Muscle of back (tissue), 13 donors: ENCODE data around the gene CTSF. TPM values are rescaled to one million over a fixed set of nuclear protein-coding genes. Genes with fewer than 3 reads are reported as not detected.
"Not testable (repeated sequence)": the region's sequence is repeated elsewhere in the genome, so short reads cannot be mapped to it uniquely, and the experiment has no call there.

ENCODE experiments used
- DNase-seq, 3 donors: peaks; one replicate each; pipeline versions ENCODE4 v3.0.0 to v3.0.0-alpha.2; 2013
- long read RNA-seq, 9 donors: transcript quantifications; one replicate each; lab custom pipeline, GENCODE V29; 2026
- polyA plus RNA-seq, 10 donors: library from polyadenylated mRNA; unstranded; fragments of 120-200 nt; gene quantifications; one replicate each; pipeline ENCODE4 v1.2.1, GENCODE V29; 2013; ENCODE audit not compliant: insufficient read length in 10 of 10

The CTSF gene
- polyA plus RNA-seq: 10 to 100 TPM; 21.3 to 39.9 (median 27.2) TPM
- long read RNA-seq, donor 1, transcript CTSF-201 (13 exons, 2,035 nt): major isoform, 9 of 20 reads
- long read RNA-seq, donor 1, partial matches to known transcripts: 11 of 20 reads
- long read RNA-seq, donor 1, other reads (novel, unspliced or antisense): 0 of 20 reads
- long read RNA-seq, donor 2, transcript CTSF-201 (13 exons, 2,035 nt): major isoform, 7 of 8 reads
- long read RNA-seq, donor 2, partial matches to known transcripts: 0 of 8 reads
- long read RNA-seq, donor 2, other reads (novel, unspliced or antisense): 0 of 8 reads
- long read RNA-seq, donor 3: 0 reads
- long read RNA-seq, donor 4, partial matches to known transcripts: 0 of 4 reads
- long read RNA-seq, donor 4, other reads (novel, unspliced or antisense): 0 of 4 reads
- long read RNA-seq, donor 5, transcript CTSF-201 (13 exons, 2,035 nt): major isoform, 14 of 14 reads
- long read RNA-seq, donor 5, partial matches to known transcripts: 0 of 14 reads
- long read RNA-seq, donor 5, other reads (novel, unspliced or antisense): 0 of 14 reads
- long read RNA-seq, donor 6, transcript CTSF-201 (13 exons, 2,035 nt): major isoform, 8 of 15 reads
- long read RNA-seq, donor 6, partial matches to known transcripts: 7 of 15 reads
- long read RNA-seq, donor 6, other reads (novel, unspliced or antisense): 0 of 15 reads
- long read RNA-seq, donor 7, partial matches to known transcripts: 7 of 11 reads
- long read RNA-seq, donor 7, other reads (novel, unspliced or antisense): 0 of 11 reads
- long read RNA-seq, donor 8, transcript CTSF-201 (13 exons, 2,035 nt): major isoform, 5 of 5 reads
- long read RNA-seq, donor 8, partial matches to known transcripts: 0 of 5 reads
- long read RNA-seq, donor 8, other reads (novel, unspliced or antisense): 0 of 5 reads
- long read RNA-seq, donor 9, partial matches to known transcripts: 0 of 2 reads
- long read RNA-seq, donor 9, other reads (novel, unspliced or antisense): 0 of 2 reads

DNA sequence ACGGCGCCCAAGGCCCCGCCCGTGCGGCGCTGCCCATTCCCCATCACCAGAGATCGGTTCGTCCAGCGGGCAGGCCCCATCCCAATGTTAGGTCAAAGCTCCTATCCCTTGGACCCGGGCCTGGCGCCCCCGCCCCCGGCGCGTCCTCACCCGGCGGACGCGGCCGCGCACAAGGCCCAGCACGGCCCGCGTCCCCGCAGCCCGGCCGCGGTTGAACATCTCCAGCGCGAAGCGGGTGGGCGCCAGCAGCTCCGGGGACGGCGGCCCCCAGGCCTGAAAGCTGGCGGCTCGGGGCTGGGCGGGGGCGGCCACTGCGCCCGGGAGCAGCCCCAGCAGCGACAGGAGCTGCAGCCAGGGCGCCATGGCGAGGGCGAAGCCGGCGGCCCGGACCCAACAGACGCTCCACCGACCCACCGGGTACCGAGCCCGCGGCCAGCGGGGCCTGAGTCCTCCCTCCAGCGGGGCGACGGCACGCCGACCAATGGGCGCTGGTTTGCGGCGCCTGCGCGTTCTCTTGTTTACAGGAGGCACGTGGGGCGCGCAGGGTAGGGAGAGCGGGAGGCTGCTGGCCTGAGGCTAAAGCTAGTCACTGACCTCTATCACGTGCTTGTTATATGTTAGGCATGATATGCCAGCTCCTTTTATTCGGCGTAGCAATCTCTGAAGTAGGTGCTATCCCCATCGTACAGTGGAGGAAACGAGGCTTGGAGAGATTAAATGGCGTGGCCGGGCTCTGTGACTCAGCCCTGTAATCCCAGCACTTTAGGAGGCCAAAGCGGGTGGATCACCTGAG, at the start of gene CTSF:
Gene CTSF (minus strand): TSS at position 483 of the 793 bp plus-strand sequence. CDS start 120 bp downstream, at position 363.
- peak; percentile 64 to 90 (median 80) for DNase-seq

DNA sequence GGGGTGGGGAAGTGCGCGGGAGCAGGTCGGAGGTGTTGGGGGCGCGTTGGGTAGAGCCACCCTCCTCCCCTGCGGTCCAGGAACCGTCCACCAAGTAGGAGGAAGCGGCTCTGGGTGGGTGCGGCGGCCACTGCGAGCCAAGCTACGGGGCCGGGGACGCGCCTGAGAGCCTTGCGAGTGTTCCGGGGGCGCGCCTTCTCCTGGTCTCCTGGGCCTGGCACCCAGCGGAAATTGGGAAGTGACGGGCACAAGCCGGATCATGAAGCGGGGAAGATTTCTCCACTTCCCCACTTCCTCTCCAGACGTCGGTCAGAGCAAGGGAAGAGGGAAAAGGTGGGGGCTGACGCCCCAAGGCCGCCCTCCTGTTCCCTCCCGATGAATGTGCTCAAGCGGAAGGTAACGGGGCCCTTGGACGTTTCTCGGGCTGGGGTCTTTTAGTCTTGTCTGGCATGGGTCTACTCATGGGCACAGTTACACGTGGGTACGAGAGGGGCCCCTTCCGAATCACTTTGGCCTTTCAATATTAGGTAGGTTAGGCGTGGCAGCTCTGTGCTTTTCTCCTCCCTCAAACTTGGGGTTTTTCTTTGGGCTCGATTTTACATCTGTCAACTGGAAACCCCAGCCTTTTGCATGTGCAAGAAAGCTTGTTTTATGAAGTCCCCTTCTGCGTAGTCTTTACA, 48.9 kb upstream of the CTSF start:
- DNase-seq: no peak

DNA sequence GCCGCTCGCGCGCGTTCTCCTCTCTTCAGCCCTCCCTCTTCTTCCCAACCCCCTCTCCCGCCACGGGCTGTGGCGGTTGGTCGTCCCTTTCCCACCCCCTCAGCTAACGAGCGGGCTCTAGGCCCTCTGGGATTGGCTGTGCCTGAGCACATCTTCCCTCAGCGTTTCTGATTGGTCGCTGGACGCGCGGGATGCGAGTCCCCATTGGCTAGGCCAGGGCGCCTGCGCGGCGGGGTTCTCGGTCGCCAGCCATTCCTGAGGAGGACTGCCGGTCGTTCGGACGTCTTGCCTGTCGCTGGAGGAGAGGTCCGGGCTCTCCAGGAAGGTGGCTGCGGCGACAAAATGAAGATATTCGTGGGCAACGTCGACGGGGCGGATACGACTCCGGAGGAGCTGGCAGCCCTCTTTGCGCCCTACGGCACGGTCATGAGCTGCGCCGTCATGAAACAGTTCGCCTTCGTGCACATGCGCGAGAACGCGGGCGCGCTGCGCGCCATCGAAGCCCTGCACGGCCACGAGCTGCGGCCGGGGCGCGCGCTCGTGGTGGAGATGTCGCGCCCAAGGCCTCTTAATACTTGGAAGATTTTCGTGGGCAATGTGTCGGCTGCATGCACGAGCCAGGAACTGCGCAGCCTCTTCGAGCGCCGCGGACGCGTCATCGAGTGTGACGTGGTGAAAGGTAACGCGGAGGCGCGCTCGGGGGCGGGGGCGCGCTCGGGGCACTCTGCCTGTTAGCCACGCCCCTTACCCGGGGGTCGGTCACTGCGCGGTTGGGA, 48.2 kb upstream of the CTSF start, which contains the start of gene RBM14:
Gene RBM14 (plus strand): TSS at position 252 of the 776 bp plus-strand sequence. CDS start 91 bp downstream, at position 343.
- peak; percentile 99 to 100 (median 100) for DNase-seq

DNA sequence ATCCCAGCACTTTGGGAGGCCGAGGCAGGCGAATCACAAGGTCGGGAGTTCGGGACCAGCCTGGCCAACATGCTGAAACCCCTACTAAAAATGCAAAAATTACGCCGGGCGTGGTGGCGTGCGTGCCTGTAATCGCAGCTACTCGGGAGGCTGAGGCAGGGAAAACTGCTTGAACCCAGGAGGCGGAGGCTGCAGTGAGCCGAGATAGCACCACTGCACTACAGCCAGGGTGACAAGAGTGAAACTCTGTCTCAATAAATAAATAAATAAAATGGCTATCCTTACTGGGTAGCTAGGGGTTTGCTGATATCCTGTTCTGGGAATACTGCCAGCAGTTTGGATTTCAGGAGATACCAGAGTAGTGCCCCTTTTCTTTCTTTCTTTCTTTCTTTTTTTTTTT, 45.7 kb upstream of the CTSF start:
- DNase-seq: no peak

DNA sequence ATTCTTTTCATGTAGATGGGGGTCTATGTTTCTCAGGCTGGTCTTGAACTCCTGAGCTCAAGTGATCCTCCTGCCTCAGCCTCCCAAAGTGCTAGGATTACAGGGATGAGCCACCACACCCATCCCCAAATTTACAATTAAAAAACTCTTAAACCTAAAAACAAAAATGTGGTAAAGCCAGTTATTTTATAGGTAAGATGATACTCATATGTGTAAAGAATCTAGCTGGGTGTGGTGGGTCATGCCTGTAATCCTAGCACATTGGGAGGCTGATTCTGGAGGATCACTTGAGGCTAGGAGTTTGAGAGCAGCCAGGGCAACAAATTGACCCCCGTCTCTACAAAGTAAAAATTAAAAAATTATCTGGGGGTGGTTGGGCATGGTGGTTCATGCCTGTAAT, 44.1 kb upstream of the CTSF start:
- no peak for DNase-seq

DNA sequence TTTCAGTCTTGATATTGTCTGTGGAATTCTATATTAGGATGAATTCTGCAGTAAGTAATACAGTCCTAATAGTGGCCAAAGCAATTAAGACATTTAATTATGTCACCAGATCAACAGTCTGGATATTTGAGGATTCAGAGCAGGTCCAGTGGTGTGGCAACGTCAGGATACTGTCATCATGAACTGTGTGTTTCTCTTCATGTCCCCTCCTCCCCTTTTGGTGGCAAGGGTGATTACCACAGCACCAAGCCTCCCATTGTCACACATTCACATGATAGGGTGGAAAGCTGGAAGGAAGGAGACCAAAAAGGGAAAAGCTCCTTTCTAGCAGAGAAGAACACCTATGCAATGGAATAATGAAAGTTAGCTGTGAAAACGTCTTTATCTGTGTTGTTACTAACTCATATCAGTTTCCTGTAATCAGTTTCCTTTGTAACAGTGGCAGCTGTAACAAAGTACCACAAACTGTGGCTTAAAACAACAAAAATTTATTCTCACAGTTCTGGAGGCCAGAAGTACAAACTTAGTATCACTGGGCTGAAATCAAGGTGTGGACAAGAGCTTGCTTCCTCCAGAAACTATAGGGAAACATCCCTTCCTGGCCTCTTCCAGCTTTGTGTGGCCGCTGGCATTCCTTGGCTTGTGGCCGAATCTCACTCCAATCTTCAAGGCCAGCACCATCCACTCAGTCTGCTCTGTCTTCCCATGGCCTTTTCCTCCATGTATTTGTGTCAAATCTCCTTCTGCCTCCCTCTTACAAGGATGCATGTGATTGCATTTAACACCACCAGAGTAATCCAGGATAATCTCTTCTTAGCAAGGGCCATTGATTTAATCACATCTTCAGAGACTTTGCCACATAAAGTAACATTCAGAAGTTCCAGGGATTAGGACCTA, 41.6 kb upstream of the CTSF start:
- DNase-seq: no peak

DNA sequence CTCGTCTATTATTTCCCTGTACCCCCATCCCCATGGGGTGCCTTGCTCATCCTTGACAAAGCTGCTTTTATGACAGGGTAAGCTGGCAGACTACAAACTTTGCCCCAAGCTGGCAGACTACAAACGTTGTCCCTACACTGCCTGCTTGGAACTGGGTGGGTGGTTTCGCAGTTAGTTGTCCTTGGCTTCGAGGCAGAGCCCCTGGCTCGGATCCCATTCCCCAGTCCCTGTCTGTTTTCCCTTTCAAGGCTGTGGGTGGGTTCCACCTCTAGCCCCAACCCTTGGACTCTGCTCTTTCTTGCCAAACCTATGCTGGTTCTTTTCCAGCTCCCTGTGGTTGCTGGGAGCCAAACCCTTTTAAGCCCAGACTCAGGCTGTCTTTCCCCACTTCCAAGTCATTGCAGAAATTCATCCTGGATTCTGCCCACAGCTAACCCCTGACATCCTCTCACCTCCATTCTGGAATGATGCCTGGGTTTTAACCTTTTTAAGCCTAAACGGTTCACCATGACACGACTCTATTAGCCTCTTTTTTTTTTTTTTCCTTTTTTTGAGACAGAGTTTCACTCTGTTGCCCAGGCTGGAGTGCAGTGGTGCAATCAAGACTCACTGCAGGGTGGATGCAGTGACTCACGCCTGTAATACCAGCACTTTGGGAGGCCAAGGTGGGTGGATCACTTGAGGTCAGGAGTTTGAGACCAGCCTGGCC, 38.9 kb upstream of the CTSF start:
- peak in 2 of 3 donors; percentile 67 to 71 for DNase-seq

DNA sequence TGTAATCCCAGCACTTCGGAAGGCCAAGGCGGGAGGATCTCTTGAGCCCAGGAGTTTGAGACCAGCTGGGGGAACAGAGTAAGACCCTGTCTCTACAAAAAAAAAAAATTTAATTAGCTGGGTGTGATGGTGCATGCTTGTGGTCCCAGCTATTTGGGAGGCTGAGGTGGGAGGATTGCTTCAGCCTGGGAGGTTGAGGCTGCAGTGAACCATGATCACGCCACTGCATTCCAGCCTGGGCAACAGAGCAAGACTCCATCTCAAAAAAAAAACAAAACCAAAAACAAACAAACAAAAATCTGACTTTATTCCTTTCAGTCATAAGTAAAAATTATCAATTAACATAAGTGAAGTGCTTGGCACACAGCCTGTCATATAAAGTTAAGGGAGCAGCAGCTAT, 38.2 kb upstream of the CTSF start:
- not testable (repeated sequence) for DNase-seq

DNA sequence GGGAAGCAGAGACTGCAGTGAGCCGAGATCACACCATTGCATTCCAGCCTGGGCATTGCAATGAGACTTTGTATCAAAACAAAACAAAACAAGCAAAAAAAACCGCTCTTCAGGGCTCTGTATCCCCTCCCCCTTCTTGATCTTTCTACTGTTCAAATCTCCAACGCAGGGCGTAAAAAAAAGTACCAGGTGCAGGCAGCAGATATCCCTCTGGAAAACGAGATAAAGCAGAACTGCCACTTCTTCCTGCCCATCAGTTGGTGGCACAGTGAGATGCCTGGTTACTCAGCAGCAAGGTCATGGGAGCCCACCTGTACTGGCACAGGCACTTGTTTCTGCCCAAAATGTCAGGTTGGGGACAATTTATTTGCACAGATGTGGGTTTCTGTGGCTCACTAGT, 35.7 kb upstream of the CTSF start:
- no peak for DNase-seq

DNA sequence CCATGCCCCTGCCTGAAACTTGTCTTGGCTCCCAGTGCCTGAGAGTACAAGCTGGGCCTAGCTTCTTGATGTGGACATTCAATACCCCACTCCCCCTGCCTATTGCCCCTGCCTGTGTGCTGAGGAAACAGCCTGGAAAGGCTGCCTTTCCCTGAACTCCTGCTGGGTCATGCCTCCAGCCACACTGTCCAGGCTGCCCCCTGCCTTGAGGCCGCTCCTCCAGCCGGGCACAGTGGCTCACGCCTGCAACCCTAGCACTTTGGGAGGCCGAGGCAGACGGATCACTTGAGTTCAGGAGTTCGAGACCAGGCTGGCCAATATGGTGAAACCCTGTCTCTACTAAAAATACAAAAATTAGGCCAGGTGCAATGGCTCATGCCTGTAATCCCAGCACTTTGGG, 34.7 kb upstream of the CTSF start:
- no peak for DNase-seq

DNA sequence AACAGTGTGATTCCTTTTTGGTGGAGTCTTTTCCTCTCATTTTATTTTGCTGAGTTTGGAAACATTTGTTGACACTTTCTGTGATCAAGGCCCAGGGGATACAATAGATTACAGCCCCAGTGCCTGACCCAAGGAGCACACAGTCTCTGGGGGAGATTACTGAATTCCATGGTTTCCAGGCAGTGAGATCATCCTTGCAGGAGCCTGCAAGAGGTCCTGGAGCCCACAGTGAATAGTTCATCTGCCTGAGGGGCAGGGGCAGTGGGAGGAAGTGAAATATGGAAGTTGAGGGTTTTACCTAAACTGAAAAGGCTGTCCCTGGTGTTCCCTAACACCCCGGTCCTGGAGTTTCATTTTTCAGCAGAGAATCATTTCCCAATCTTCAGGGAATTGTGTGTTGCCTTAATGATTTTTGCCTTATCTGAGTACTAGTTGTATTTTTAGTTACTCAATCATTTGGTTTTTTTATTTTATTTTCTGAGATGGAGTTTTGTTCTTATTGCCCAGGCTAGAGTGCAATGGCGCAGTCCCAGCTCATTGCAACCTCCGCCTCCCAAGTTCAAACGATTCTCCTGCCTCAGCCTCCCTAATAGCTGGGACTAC, 32.3 kb upstream of the CTSF start:
- no peak for DNase-seq

DNA sequence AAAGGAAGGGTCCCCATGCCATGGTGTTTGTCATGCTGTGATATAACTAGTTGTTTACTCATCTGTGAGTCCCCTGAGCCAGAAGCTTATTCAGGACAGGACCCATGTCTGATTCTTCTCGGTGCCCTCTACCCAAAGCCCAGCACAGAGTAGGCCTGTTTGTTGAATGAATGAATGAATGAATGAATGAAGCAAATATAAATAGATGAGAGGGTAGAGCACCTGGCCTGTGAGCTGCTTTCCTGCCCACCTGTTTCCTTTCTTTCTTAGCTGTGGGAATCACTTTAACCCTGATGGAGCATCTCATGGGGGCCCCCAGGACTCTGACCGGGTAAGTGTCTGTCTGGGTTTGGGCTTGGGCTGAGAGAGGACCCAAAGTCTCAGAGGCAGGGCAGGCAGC, 31.8 kb upstream of the CTSF start:
- DNase-seq: no peak

DNA sequence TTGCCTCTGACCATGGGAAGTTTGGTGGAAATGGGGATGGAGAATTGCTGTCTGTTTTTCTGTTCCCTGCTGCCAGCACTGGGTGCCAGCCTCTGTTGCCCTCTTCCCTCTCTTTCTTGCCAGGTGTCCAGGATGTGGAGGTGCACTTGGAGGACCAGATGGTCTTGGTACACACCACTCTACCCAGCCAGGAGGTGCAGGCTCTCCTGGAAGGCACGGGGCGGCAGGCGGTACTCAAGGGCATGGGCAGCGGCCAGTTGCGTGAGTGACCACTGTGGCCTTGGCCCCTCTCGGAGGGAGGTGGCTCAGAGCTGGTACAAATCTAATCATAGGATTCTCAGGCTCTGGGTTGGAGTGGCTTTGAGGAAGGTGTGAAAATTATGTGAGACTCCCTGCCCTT, 30.6 kb upstream of the CTSF start:
- DNase-seq: no peak

DNA sequence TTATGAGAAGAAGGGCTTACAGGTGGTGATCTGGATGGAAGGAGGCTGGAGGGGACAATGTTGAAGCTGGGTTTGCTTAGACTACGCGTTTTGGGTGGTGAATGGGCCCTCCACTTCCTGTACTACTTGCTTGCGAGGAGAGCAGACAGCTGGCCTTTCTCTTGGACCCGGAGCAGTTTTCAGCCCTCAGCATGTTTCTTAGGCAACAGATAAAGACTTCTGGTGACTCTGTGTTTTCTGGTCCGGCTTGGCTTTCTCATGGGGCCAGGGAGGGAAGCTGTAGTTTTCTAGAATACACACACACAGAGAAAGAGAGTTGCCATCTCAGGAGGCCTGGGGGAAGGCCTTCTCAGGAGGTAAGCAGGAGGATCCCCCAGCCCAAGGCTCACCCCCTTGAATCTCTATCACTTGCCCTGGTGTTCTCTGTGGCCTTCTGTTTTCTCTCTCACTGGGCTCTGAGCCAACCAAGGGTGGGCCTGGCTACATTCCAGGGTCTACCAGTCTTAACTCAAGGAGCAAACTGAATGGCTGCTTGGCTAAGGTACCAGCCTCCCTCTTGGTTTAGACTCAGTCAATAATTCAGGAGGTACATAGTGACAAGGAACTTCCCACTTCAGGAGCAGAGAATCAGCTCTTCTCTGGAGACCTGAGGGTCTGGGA, 27.0 kb upstream of the CTSF start:
- DNase-seq: no peak

DNA sequence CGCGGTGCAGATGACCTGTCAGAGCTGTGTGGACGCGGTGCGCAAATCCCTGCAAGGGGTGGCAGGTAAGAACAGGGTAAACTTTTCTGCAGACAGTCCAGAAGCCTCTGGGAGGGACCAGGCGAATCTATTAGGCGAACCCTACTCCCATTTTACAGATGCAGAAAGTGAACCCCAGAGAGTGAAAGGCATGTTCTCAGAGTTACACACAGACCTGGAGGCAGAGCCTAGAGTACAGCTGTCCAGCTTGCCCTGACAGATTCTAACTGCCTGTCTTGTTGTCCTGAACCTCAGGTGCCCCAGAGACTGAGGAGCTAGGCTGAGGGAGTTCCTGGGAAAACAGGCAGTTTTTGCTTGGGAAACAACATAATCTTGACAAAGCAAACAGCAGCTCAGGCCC, 25.2 kb upstream of the CTSF start:
- DNase-seq: no peak

DNA sequence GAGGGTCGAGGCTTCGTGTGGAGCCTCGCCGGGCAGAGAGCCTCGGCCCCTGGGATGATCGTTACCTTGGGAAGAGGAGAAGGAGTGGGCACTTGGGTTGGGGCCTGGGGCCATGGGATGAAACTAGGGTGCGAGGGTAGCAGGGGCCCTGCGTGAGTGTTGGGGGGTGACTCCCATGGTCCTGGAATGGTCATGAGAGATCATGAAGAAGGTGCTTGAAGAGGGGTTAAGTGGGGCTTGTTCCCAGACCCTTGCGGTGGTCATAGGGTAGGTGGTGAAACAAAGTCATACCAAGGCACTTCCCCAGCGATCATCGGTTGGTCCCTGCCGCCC, 24.9 kb upstream of the CTSF start:
- DNase-seq: no peak

DNA sequence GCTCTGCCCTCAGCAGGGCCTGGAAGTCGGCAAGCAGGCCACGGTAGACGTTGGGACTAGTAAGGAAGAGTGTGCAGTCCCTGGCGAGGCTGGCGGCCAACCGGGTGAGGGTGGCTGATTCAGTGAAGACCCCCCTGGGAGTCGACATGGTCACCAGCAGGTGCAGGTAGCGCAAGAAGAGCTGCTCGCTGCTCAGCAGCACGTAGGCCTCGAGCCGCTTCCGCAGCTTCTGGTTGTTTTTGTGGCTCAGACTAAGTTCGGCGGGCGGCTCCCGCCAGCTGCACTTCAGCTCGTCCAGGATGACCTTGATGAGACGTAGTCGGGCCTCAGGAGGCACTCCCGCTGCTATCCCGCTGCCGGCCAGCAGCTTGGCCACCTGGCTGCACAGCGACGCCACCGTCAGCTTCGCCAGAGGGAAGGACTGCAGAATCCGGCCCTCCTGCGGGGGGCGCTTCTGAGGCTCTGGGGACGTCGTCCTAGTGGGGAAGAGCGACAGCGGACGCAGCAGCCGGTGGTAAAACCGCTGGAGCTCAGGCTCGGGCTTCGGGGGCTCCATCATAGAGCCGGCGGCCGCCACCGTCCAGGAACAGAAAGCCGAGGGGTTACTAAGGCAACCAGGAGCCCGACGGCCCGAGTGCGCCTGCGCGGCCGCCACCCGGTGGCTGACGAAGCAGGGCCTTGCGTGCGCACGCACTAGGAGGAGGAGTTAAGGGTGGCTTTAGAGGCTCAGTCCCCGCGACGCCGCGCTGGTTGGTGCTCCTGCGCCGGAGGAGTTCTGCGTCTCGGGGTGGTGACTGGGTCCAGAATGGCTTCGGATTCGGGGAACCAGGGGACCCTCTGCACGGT, 24.3 kb upstream of the CTSF start, which contains the start of the genes CCDC87 and CCS:
Gene CCDC87 (minus strand): TSS at position 607 of the 846 bp plus-strand sequence. CDS start 48 bp downstream, at position 559.
Gene CCS (plus strand): TSS at position 729 of the 846 bp plus-strand sequence. CDS start 77 bp downstream, at position 806.
- DNase-seq: peak; percentile 96 to 99 (median 98)
